Activated CD8-positive, alpha-beta T cell treated with anti-CD3 and anti-CD28 coated beads for 36 hours (primary cell): Measurements from ENCODE around the gene C3orf49. TPM values are rescaled to one million over a fixed set of nuclear protein-coding genes. Genes with fewer than 3 reads are reported as not detected.
A peak's percentile ranks its signal among the peaks of the same experiment; 100 is the strongest.

Experiments
- ATAC-seq: fragments of 200-7000 bp; cut with Tn5 transposase; one replicate; pipeline ENCODE4 v1.10.0; 2021; ENCODE audit warnings: mild to moderate bottlenecking, moderate library complexity
- CTCF ChIA-PET: fragments of 350-600 bp; sonication (Branson Sonifier 250); formaldehyde crosslinking; loops from one replicate; lab custom pipeline; 2021; ENCODE audit warnings: antibody characterized with exemption; lab: Charles Lee
- POLR2A ChIA-PET: fragments of 350-600 bp; sonication (Branson Sonifier 250); formaldehyde crosslinking; loops from one replicate; lab custom pipeline; 2021; ENCODE audit warnings: antibody characterized with exemption; lab: Charles Lee
- DNase-seq: peaks from one replicate; pipeline ENCODE4 v3.0.0-alpha.2; 2020
- H3K27ac Mint-ChIP-seq: one replicate; pipeline ENCODE4 v1.8.0; 2021; ENCODE audit warnings: mild to moderate bottlenecking, mixed read lengths
- H3K27me3 Mint-ChIP-seq: one replicate; pipeline ENCODE4 v1.8.0; 2021; ENCODE audit warnings: mixed read lengths
- H3K36me3 Mint-ChIP-seq: one replicate; pipeline ENCODE4 v1.8.0; 2021; ENCODE audit warnings: low read depth, mixed read lengths
- H3K4me1 Mint-ChIP-seq: one replicate; pipeline ENCODE4 v1.8.0; 2021; ENCODE audit warnings: low read depth, mixed read lengths
- H3K4me3 Mint-ChIP-seq: one replicate; pipeline ENCODE4 v1.8.0; 2021; ENCODE audit warnings: mild to moderate bottlenecking, moderate library complexity, mixed read lengths
- H3K9me3 Mint-ChIP-seq: one replicate; pipeline ENCODE4 v1.8.0; 2021; ENCODE audit warnings: mixed read lengths
- intact Hi-C: fragments of 100-400 bp; cut with micrococcal nuclease; formaldehyde crosslinking; loops from one replicate; pipeline ENCODE4 v1.10.0; 2022
- total RNA-seq, 2 experiments: library from RNA; stranded (reverse); gene quantifications; one replicate each; pipeline ENCODE4 v1.2.3, GENCODE V29; 2021
- TF ChIP-seq, protein P1 (sequence below): fragments of 200-600 bp; IDR thresholded peaks from one replicate; pipeline ENCODE4 v1.8.0; 2022; ENCODE audit warnings: antibody characterized with exemption, mild to moderate bottlenecking

The C3orf49 gene
- total RNA-seq, 2 experiments from 2014 or later, result not detected

DNA sequence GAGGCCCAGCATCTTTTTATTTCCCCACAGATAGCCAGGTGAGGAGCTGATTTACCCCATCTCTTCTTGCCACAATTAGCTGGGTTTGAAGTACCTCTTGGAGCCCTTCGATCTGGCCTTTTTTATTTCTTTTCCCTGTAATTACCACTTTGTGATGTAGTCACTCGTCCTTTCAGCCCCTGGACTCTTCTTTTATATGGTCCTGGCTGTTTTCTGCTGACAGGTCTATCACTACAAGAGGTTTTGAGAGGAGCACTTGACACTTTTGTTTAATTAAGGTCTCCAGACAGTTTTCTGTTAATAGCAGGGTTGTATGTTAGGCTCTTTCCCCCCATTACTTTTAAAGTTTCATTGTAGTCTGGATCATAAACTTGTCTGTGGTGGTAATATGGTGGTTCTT is 56.4 kb downstream of the C3orf49 start:
- Mint-ChIP-seq H3K27ac (no peak overlapping the region), H3K9me3 (no peaks in the 10 kb centered on the region), H3K36me3 (peaks cover 8% of the 10 kb centered on the region), H3K27me3 (no peaks in the 10 kb centered on the region), H3K4me1 (peaks cover 64% of the 10 kb centered on the region), H3K4me3 (no peak overlapping the region)
- POLR2A ChIA-PET, result interaction anchor here (0.7 to 1.9 kb wide), 2 partner anchors 9 to 32 kb away, joined by 3 to 5 read pairs; no protein-coding TSS in a partner anchor
- CTCF ChIA-PET, result interaction anchor here (1.4 kb wide), 1 partner anchor 9 kb away, joined by 3 read pairs; no protein-coding TSS in a partner anchor
- intact Hi-C loops, result no loop called here
- TF ChIP-seq, protein P1, sequence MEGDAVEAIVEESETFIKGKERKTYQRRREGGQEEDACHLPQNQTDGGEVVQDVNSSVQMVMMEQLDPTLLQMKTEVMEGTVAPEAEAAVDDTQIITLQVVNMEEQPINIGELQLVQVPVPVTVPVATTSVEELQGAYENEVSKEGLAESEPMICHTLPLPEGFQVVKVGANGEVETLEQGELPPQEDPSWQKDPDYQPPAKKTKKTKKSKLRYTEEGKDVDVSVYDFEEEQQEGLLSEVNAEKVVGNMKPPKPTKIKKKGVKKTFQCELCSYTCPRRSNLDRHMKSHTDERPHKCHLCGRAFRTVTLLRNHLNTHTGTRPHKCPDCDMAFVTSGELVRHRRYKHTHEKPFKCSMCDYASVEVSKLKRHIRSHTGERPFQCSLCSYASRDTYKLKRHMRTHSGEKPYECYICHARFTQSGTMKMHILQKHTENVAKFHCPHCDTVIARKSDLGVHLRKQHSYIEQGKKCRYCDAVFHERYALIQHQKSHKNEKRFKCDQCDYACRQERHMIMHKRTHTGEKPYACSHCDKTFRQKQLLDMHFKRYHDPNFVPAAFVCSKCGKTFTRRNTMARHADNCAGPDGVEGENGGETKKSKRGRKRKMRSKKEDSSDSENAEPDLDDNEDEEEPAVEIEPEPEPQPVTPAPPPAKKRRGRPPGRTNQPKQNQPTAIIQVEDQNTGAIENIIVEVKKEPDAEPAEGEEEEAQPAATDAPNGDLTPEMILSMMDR, result no peak
- ATAC-seq (no peak), DNase-seq (no peak)

GRCh38 chr3:63876260-63876659 is 57.2 kb downstream of the C3orf49 start:
- no peaks in the 10 kb centered on the region for H3K27me3 Mint-ChIP-seq
- TF ChIP-seq, protein P1, result no peak
- H3K4me3 Mint-ChIP-seq, result no peak overlapping the region
- peaks cover 66% of the 10 kb centered on the region for H3K4me1 Mint-ChIP-seq
- DNase-seq (no peak), ATAC-seq (no peak)
- intact Hi-C loops, result no loop called here
- CTCF ChIA-PET, result interaction anchor here (1.0 to 1.4 kb wide), 3 partner anchors 10 to 148 kb away, joined by 3 to 4 read pairs (median 3); no protein-coding TSS in a partner anchor
- POLR2A ChIA-PET, result no interaction called here
- peaks cover 3% of the 10 kb centered on the region for H3K36me3 Mint-ChIP-seq
- H3K27ac Mint-ChIP-seq, result no peak overlapping the region
- H3K9me3 Mint-ChIP-seq, result no peaks in the 10 kb centered on the region

DNA sequence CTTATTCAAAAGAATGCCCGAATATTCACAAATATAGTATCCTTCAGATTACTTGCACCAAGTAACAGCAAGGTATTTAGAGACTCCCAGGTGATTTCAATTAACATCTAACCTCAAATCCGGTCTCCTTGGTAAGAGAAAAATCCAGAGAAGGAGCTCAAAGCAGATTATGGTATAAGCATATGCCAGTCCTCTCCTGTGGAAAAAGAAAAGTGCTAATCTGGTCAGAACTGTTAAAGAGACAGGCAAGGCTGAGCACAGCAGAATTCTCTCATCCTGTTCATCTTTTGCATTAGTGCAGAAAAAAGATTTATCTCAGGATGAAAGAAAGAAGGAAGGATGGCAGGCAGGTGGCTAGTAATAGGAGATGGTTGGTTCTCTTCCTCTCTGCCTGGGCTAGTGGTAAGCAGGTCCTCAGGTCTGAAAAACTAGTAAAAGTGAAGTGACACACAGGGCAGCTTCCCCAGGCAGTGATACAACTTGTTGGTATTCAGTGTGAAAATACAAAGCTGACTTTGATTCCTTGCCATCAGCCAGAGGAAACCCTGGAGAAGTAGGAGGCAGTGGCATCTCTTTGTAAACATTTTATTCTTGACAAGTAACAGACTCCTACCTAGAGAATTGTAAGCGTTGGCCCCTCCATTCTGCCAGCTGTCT is 58.8 kb downstream of the C3orf49 start:
- Mint-ChIP-seq H3K4me3 (no peak overlapping the region), H3K4me1 (peaks cover 60% of the 10 kb centered on the region), H3K27ac (peak overlapping the region; percentile 6), H3K9me3 (no peaks in the 10 kb centered on the region), H3K27me3 (no peaks in the 10 kb centered on the region), H3K36me3 (no peaks in the 10 kb centered on the region)
- ChIA-PET POLR2A (interaction anchor here (0.9 to 1.6 kb wide), 3 partner anchors 14 to 64 kb away, joined by 3 read pairs; partner anchors contain the start of genes ATXN7 and THOC7), CTCF (interaction anchor here (0.8 to 1.5 kb wide), 2 partner anchors 8 to 13 kb away, joined by 3 read pairs; no protein-coding TSS in a partner anchor)
- TF ChIP-seq, protein P1, result no peak
- DNase-seq (no peak), ATAC-seq (no peak)
- intact Hi-C loops, result no loop called here

DNA sequence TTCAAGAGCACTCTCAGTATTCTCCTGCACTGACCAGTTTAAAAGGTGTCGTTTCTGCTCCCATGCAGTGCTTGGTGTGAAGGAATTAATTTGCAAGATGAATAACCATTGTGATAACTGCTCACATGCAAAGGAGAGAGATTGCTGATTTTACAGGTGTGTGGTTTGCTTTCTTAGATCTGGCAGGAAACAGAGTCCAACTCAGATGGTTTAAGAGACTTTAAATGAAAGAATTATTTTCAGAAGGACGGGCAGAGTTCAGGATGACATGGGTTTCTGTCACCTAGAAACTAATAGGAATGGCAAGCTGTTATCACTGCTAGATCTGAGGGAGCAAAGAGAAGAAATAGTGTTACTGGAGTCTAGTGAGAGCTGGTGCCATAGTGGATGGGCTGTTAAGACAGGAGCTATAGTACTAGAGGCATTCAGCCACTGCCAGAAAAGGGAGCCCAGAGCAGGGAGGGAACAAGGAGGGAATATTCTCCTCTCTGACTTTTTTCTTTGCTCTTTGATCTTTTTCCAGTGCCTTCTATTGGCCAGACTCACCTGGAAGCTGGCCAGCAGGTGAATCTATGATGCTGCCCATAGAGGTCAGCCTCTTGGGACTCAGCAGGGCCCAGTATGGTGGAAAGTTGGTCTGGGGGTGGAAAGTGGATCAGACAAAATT is 59.4 kb downstream of the C3orf49 start:
- Mint-ChIP-seq H3K4me1 (peaks cover 65% of the 10 kb centered on the region), H3K36me3 (no peaks in the 10 kb centered on the region), H3K27ac (peak overlapping the region; percentile 6), H3K4me3 (no peak overlapping the region), H3K9me3 (no peaks in the 10 kb centered on the region), H3K27me3 (no peaks in the 10 kb centered on the region)
- ChIA-PET POLR2A (interaction anchor here (1.6 kb wide), 1 partner anchor 32 kb away, joined by 3 read pairs; no protein-coding TSS in a partner anchor), CTCF (interaction anchor here (1.5 kb wide), 1 partner anchor 9 kb away, joined by 3 read pairs; no protein-coding TSS in a partner anchor)
- no peak for ATAC-seq
- TF ChIP-seq, protein P1, result no peak
- no peak for DNase-seq
- intact Hi-C loops, result no loop called here

GRCh38 chr3:63880653-63881052 is 61.6 kb downstream of the C3orf49 start:
- H3K4me3 Mint-ChIP-seq, result no peak overlapping the region
- H3K9me3 Mint-ChIP-seq, result no peaks in the 10 kb centered on the region
- H3K36me3 Mint-ChIP-seq, result peaks cover 5% of the 10 kb centered on the region
- intact Hi-C loops, result no loop called here
- DNase-seq (no peak), ATAC-seq (no peak)
- H3K27me3 Mint-ChIP-seq, result no peaks in the 10 kb centered on the region
- TF ChIP-seq, protein P1, result no peak
- ChIA-PET CTCF (no interaction called here), POLR2A (interaction anchor here (1.0 to 1.2 kb wide), 2 partner anchors 10 to 99 kb away, joined by 3 read pairs; no protein-coding TSS in a partner anchor)
- H3K4me1 Mint-ChIP-seq, result peaks cover 55% of the 10 kb centered on the region
- no peak overlapping the region for H3K27ac Mint-ChIP-seq
